ENCODE results near the gene SKIC3.

The SKIC3 gene

GRCh38 chr5:95554647-95555548 is at the start of gene SKIC3, which contains the start of gene ARSK:
Gene SKIC3, minus strand, starts transcription at chr5:95554977. Its CDS starts 7,827 bp downstream, at chr5:95547150.
Gene ARSK, plus strand, starts transcription at chr5:95555101. Its CDS starts 178 bp downstream, at chr5:95555279.
- Histone ChIP-seq H3K9me3 (ENCODE audit: control insufficient read depth, low read length) (no peaks in the 10 kb centered on the region), H3K27me3 (replicated peaks; ENCODE audit: control insufficient read depth, insufficient read depth, low read length) (no peaks in the 10 kb centered on the region), H3K36me3 (ENCODE audit: control insufficient read depth, insufficient read depth, low read length, severe bottlenecking) (peaks cover 12% of the 10 kb centered on the region), H3K4me1 (ENCODE audit: control insufficient read depth, insufficient read depth, low read length) (peaks cover 22% of the 10 kb centered on the region), H3K9ac (ENCODE audit: low read length) (peak within 1 kb of the TSS; percentile 88), H3K4me3 (ENCODE audit: low read length) (peak within 1 kb of the TSS; percentile 87)
- DNase-seq (ENCODE audit: low read depth) = peak; percentile 99

- Histone ChIP-seq H3K4me3 (ENCODE audit: low read length) (no peak overlapping the region), H3K4me1 (ENCODE audit: control insufficient read depth, insufficient read depth, low read length) (no peaks in the 10 kb centered on the region), H3K36me3 (ENCODE audit: control insufficient read depth, insufficient read depth, low read length, severe bottlenecking) (peaks cover 14% of the 10 kb centered on the region), H3K9ac (ENCODE audit: low read length) (no peak overlapping the region), H3K9me3 (ENCODE audit: control insufficient read depth, low read length) (no peaks in the 10 kb centered on the region), H3K27me3 (replicated peaks; ENCODE audit: control insufficient read depth, insufficient read depth, low read length) (no peaks in the 10 kb centered on the region)
- peak; percentile 39 for DNase-seq (ENCODE audit: low read depth)
Observed at GRCh38 chr5:95600557-95600956, 45.8 kb upstream of the SKIC3 start.

GRCh38 chr5:95599252-95599651 is 44.5 kb upstream of the SKIC3 start:
- no peak overlapping the region for H3K4me3 ChIP-seq (ENCODE audit: low read length)
- no peak for DNase-seq (ENCODE audit: low read depth)
- H3K9ac ChIP-seq (ENCODE audit: low read length) = no peak overlapping the region
- H3K27me3 ChIP-seq (replicated peaks; ENCODE audit: control insufficient read depth, insufficient read depth, low read length) = no peaks in the 10 kb centered on the region
- H3K4me1 ChIP-seq (ENCODE audit: control insufficient read depth, insufficient read depth, low read length) = no peaks in the 10 kb centered on the region
- H3K9me3 ChIP-seq (ENCODE audit: control insufficient read depth, low read length) = no peaks in the 10 kb centered on the region
- H3K36me3 ChIP-seq (ENCODE audit: control insufficient read depth, insufficient read depth, low read length, severe bottlenecking) = peaks cover 12% of the 10 kb centered on the region

- no peaks in the 10 kb centered on the region for H3K27me3 ChIP-seq (replicated peaks; ENCODE audit: control insufficient read depth, insufficient read depth, low read length)
- no peaks in the 10 kb centered on the region for H3K36me3 ChIP-seq (ENCODE audit: control insufficient read depth, insufficient read depth, low read length, severe bottlenecking)
- H3K4me3 ChIP-seq (ENCODE audit: low read length) = no peak overlapping the region
- no peaks in the 10 kb centered on the region for H3K9me3 ChIP-seq (ENCODE audit: control insufficient read depth, low read length)
- no peak overlapping the region for H3K9ac ChIP-seq (ENCODE audit: low read length)
- no peak for DNase-seq (ENCODE audit: low read depth)
- peaks cover 20% of the 10 kb centered on the region for H3K4me1 ChIP-seq (ENCODE audit: control insufficient read depth, insufficient read depth, low read length)
Observed at GRCh38 chr5:95595289-95595931, 40.6 kb upstream of the SKIC3 start.

- Histone ChIP-seq H3K9ac (ENCODE audit: low read length) (peak overlapping the region; percentile 60), H3K4me1 (ENCODE audit: control insufficient read depth, insufficient read depth, low read length) (peaks cover 22% of the 10 kb centered on the region), H3K36me3 (ENCODE audit: control insufficient read depth, insufficient read depth, low read length, severe bottlenecking) (no peaks in the 10 kb centered on the region), H3K4me3 (ENCODE audit: low read length) (no peak overlapping the region), H3K9me3 (ENCODE audit: control insufficient read depth, low read length) (no peaks in the 10 kb centered on the region), H3K27me3 (replicated peaks; ENCODE audit: control insufficient read depth, insufficient read depth, low read length) (no peaks in the 10 kb centered on the region)
- peak; percentile 68 for DNase-seq (ENCODE audit: low read depth)
Observed at GRCh38 chr5:95591490-95591901, 36.7 kb upstream of the SKIC3 start.

GRCh38 chr5:95590880-95591279 is 36.1 kb upstream of the SKIC3 start:
- peak overlapping the region; percentile 2 for H3K9ac ChIP-seq (ENCODE audit: low read length)
- H3K9me3 ChIP-seq (ENCODE audit: control insufficient read depth, low read length) = no peaks in the 10 kb centered on the region
- H3K4me3 ChIP-seq (ENCODE audit: low read length) = peak overlapping the region; percentile 52
- H3K27me3 ChIP-seq (replicated peaks; ENCODE audit: control insufficient read depth, insufficient read depth, low read length) = no peaks in the 10 kb centered on the region
- peaks cover 22% of the 10 kb centered on the region for H3K4me1 ChIP-seq (ENCODE audit: control insufficient read depth, insufficient read depth, low read length)
- no peaks in the 10 kb centered on the region for H3K36me3 ChIP-seq (ENCODE audit: control insufficient read depth, insufficient read depth, low read length, severe bottlenecking)
- peak; percentile 4 for DNase-seq (ENCODE audit: low read depth)

GRCh38 chr5:95583992-95584391 is 29.2 kb upstream of the SKIC3 start:
- no peak overlapping the region for H3K9ac ChIP-seq (ENCODE audit: low read length)
- DNase-seq (ENCODE audit: low read depth) = no peak

GRCh38 chr5:95581576-95581975 is 26.8 kb upstream of the SKIC3 start:
- Histone ChIP-seq H3K36me3 (ENCODE audit: control insufficient read depth, insufficient read depth, low read length, severe bottlenecking) (no peaks in the 10 kb centered on the region), H3K9ac (ENCODE audit: low read length) (no peak overlapping the region), H3K9me3 (ENCODE audit: control insufficient read depth, low read length) (no peaks in the 10 kb centered on the region), H3K4me3 (ENCODE audit: low read length) (no peak overlapping the region), H3K27me3 (replicated peaks; ENCODE audit: control insufficient read depth, insufficient read depth, low read length) (no peaks in the 10 kb centered on the region), H3K4me1 (ENCODE audit: control insufficient read depth, insufficient read depth, low read length) (no peaks in the 10 kb centered on the region)
- no peak for DNase-seq (ENCODE audit: low read depth)

More at GRCh38 chr5:95583992-95584391, 29.2 kb upstream of the SKIC3 start:
- H3K4me1 ChIP-seq (ENCODE audit: control insufficient read depth, insufficient read depth, low read length) = no peaks in the 10 kb centered on the region
- no peak overlapping the region for H3K4me3 ChIP-seq (ENCODE audit: low read length)
- H3K36me3 ChIP-seq (ENCODE audit: control insufficient read depth, insufficient read depth, low read length, severe bottlenecking) = no peaks in the 10 kb centered on the region
- no peaks in the 10 kb centered on the region for H3K27me3 ChIP-seq (replicated peaks; ENCODE audit: control insufficient read depth, insufficient read depth, low read length)
- no peaks in the 10 kb centered on the region for H3K9me3 ChIP-seq (ENCODE audit: control insufficient read depth, low read length)

- Histone ChIP-seq H3K9me3 (ENCODE audit: control insufficient read depth, low read length) (no peaks in the 10 kb centered on the region), H3K36me3 (ENCODE audit: control insufficient read depth, insufficient read depth, low read length, severe bottlenecking) (peaks cover 28% of the 10 kb centered on the region), H3K4me1 (ENCODE audit: control insufficient read depth, insufficient read depth, low read length) (no peaks in the 10 kb centered on the region), H3K9ac (ENCODE audit: low read length) (no peak overlapping the region), H3K27me3 (replicated peaks; ENCODE audit: control insufficient read depth, insufficient read depth, low read length) (no peaks in the 10 kb centered on the region), H3K4me3 (ENCODE audit: low read length) (no peak overlapping the region)
- no peak for DNase-seq (ENCODE audit: low read depth)
Observed at GRCh38 chr5:95572016-95572415, 17.2 kb upstream of the SKIC3 start.

GRCh38 chr5:95565280-95565920 is 10.6 kb upstream of the SKIC3 start:
- H3K9ac ChIP-seq (ENCODE audit: low read length) = no peak overlapping the region
- DNase-seq (ENCODE audit: low read depth) = peak; percentile 61
- H3K36me3 ChIP-seq (ENCODE audit: control insufficient read depth, insufficient read depth, low read length, severe bottlenecking) = peaks cover 32% of the 10 kb centered on the region
- H3K4me3 ChIP-seq (ENCODE audit: low read length) = no peak overlapping the region
- H3K27me3 ChIP-seq (replicated peaks; ENCODE audit: control insufficient read depth, insufficient read depth, low read length) = no peaks in the 10 kb centered on the region
- no peaks in the 10 kb centered on the region for H3K4me1 ChIP-seq (ENCODE audit: control insufficient read depth, insufficient read depth, low read length)
- no peaks in the 10 kb centered on the region for H3K9me3 ChIP-seq (ENCODE audit: control insufficient read depth, low read length)

- no peak overlapping the region for H3K9ac ChIP-seq (ENCODE audit: low read length)
- H3K4me1 ChIP-seq (ENCODE audit: control insufficient read depth, insufficient read depth, low read length) = no peaks in the 10 kb centered on the region
- H3K36me3 ChIP-seq (ENCODE audit: control insufficient read depth, insufficient read depth, low read length, severe bottlenecking) = peaks cover 32% of the 10 kb centered on the region
- no peaks in the 10 kb centered on the region for H3K9me3 ChIP-seq (ENCODE audit: control insufficient read depth, low read length)
- no peak overlapping the region for H3K4me3 ChIP-seq (ENCODE audit: low read length)
- no peak for DNase-seq (ENCODE audit: low read depth)
- no peaks in the 10 kb centered on the region for H3K27me3 ChIP-seq (replicated peaks; ENCODE audit: control insufficient read depth, insufficient read depth, low read length)
Observed at GRCh38 chr5:95564450-95564849, 9.7 kb upstream of the SKIC3 start.

Data from adipocyte (in vitro differentiated cells).